Activated effector memory CD4-positive, alpha-beta T cell treated with Interleukin-2 at 50 U/mL for 16 hours (primary cell): ENCODE data around the gene SNW1.
A peak's percentile ranks its signal among the peaks of the same experiment; 100 is the strongest.
"Not testable (repeated sequence)": the region's sequence is repeated elsewhere in the genome, so short reads cannot be mapped to it uniquely, and the experiment has no call there.

ENCODE experiments used
- DNase-seq: peaks from one replicate; pipeline ENCODE4 v3.0.0-alpha.2; 2020

The SNW1 gene

GRCh38 chr14:77747425-77747824 lies 13.5 kb downstream of the SNW1 start:
- not testable (repeated sequence) for DNase-seq

DNA sequence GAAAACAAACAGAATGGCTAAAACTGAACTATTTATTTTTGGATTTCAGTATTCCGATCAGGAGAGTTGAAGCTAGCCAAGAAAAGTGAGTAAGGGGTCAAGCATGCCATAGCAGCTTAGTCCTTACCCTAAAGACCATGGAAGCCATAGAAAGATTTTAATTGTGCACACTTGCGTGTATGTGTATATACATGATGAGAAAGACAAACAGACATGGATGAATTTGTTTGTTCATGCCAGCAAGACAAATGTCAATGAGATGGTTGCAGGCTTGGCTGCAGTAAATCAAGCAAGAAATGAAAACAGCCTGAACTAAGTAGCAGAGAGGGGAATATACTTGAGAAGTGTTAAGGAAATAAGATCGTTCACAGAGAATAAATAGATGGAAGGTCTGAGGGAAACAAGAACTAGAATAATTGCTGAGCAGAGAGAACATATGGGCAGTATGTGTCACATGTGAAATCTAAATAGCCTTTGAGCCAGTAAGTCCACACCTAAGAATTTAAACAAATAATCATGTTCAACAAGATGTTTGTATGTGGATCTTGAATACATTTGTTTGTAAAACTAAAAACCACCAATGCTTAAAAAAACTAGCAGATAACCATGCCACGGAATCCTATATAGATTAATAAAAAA lies 14.8 kb downstream of the SNW1 start:
- DNase-seq = no peak

- no peak for DNase-seq
These were observed 19.5 kb downstream of the SNW1 start for GRCh38 chr14:77741438-77741837.

DNA sequence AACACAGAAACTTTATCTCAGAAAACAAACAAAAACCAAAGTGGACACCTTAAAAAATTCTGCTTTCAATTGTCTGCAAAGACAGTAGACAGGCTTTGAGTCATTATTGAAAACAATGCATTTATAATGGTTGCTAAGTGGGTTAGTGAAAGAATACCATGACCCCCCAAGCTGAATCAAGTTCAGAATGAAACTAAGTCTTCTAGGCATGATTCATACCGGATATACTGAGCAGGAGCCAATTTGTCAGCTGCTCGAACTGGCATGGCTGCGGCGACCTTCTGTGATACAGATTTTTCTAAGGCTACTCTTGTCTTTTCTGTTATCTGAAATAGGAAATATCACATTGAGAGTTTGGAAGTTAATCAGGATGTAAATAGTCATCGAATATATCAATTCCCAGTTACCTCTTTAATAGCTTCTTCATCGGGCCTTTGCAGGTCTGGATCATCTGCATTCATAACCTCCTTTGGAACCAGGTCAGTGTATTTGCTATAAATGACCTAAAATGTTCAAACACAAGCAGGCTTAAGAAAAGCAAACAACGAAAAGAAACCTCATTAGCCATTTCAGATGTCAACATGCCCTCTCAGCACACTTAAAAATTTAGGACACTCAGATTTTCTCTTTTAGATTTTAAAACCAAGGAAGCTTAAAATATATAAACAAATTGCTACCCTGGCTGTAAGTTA lies 22.3 kb downstream of the SNW1 start:
- DNase-seq = no peak

DNA sequence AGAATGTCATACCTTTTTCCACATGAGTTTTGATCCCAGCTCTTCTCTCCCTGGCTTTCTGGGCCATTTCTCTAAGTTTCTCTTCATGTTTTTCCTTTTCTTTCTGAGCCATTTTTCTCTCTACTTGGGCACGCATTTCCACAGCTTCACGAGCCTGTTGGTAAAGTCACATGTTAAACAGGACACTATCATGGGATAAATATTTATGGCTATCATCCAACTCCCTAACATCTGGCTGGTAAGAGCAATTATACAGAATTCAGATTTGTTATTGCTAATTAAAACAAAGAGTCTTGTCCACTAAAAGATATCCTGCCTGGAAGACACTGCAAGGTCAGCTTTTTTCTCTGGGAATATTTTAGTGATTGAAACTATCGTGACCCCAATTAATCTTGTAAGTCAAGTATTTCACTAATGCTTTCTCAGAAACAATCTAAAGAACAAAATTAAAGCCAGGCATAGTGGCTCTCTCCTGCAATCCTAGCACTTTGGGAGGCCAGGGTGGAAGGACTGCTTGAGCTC lies 29.9 kb downstream of the SNW1 start:
- no peak for DNase-seq

DNA sequence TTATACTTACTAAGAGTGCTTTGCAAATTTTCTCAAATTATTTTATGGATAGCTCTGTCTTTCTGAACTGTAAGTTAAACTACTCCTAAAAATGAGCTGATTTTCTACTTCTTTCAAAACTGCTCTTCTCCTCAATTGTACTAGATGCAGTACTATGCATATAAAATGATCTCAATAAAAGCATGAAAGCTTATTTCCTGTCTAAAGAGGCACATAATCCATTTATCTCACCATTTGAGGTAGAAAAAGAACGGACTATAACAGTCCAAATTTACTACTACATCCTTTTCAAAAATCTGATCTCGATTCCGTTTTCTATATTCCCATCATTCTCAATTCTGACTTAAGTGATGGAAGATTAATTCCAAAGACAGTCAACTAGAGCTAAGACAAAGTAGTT lies 38.7 kb downstream of the SNW1 start:
- no peak for DNase-seq

DNA sequence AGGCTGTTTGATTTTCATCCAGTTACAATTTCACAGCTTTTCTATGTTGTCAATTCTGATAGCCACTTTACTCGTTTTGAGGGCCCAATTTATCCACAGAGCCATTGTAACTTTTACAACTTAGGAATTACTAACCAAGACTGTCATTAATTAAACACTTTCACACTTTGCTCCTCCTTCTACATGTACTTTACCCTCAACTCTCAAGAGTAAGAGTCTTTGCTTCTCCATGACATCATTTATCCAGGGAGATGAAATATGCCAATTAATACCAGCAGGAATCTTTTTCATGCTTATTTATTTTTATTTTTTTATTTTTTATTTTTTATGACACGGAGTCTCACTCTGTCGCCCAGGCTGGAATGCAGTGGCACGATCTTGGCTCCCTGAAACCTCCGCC lies 39.5 kb downstream of the SNW1 start:
- DNase-seq = no peak

- no peak for DNase-seq
These were observed 43.2 kb downstream of the SNW1 start for GRCh38 chr14:77717608-77718305.

DNA sequence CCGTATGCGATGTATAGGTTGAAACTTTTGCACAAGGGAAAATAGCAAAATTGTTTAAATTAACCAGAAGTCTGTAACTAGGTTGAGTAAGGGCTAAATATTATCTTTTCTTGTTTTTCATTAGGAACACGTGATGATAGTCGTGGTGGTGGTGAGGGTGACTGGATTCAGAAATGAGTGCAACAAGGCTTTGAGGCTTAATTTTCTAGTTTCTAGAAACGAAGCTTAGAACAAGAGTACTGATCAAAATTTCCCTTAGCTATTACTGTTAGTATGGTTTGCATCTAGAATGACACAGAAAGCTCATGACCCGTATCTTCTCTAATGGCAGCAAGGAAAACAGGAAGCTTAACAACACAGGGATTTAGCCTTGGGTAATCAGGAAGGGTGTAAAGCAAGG lies 46.0 kb downstream of the SNW1 start:
- no peak for DNase-seq

DNA sequence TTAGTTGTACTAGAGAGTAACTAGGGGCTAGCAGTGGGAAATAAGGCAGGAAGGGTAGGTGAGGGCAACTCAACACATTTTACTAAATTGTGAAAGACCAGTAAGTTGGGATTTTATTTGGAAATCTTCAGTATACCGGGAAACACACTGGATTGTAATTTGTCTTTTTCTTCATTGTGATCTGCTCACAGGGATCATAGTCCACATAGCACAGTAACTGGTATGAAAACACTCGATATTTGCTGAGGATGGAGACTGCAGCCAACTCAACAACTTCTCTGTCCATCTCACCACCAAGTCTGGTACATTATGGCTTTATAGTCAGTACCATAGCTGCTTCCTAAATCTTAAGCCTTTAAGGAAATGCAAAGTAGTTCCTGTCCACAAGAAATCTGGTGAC lies 50.6 kb downstream of the SNW1 start:
- DNase-seq = no peak

GRCh38 chr14:77709412-77709811 lies 51.5 kb downstream of the SNW1 start:
- no peak for DNase-seq

DNA sequence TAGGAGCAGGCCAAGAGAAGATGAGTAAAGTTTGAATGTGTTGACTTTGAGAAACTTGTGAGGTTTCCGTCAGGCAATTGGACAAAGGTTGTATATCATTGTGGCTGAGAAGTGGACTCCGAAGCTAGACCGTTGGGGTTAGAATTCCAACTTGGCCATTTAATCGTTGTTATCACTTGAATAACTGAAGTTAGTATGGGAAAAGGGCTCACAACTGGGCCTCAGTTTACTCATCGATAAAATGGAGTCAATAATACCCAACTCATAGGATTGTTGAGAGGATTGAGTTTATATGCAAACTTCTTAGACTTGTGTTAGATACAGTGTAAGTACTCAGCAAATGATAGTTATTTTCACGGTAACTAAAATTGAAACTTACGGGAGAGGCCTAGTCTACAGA lies 52.2 kb downstream of the SNW1 start:
- no peak for DNase-seq

DNA sequence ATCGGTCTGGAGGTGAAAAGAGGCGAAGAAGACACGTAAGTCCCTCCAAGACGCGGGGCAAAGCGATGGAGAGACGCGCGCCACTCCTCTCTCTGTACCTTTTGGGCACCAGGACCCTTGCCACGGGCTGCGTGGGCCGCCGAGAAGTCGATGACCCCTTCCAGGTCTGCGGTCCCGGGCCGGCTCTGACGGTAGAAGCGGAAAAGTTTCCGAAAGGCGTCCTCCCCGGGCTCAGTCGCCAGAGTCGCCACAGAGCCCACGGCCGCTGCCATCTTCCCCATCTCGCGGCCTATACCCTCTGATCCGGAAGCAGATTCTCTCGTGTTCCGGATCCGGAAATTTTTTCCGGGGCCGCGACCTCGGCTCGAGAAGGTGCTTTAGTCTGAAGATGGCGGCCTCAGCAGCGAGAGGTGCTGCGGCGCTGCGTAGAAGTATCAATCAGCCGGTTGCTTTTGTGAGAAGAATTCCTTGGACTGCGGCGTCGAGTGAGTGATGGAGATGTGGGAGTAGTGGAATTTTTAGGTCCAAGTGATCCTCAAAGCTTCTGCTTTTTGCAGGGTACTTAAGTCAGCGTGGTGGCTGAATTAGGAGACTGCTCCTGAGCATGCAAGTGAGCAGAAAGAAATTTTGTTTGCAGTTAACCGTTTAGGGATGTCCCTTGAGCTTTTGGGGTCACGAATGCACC lies 53.1 kb downstream of the SNW1 start, which contains the start of the genes ALKBH1 and SLIRP:
Gene ALKBH1 (minus strand): TSS at position 300 of the 685 bp plus-strand sequence. CDS start 19 bp downstream, at position 281.
Gene SLIRP (plus strand): TSS at position 380 of the 685 bp plus-strand sequence. CDS start 9 bp downstream, at position 389.
- peak; percentile 80 for DNase-seq

- no peak for DNase-seq
These were observed 53.6 kb downstream of the SNW1 start for GRCh38 chr14:77707355-77707723.

DNA sequence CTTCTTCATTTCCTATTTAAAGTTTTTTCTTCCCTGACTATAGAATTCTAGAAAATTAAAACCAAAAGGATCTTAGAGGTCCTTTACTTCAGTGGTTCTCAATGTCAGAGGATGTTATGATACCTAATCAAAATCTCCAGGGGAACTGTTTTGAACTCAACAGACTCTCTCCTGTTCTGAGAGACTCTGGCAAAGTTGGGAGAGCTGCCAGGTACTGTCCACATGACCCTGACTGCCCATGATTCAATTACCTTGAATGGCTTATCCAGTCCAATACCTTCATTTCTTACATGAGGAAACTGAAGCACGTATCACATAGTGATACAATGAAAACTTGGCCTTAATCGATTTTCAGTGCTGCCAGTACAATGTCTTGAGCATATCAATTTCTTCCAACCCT lies 69.7 kb downstream of the SNW1 start:
- no peak for DNase-seq

GRCh38 chr14:77682158-77682553 lies 78.8 kb downstream of the SNW1 start:
- DNase-seq = no peak

DNA sequence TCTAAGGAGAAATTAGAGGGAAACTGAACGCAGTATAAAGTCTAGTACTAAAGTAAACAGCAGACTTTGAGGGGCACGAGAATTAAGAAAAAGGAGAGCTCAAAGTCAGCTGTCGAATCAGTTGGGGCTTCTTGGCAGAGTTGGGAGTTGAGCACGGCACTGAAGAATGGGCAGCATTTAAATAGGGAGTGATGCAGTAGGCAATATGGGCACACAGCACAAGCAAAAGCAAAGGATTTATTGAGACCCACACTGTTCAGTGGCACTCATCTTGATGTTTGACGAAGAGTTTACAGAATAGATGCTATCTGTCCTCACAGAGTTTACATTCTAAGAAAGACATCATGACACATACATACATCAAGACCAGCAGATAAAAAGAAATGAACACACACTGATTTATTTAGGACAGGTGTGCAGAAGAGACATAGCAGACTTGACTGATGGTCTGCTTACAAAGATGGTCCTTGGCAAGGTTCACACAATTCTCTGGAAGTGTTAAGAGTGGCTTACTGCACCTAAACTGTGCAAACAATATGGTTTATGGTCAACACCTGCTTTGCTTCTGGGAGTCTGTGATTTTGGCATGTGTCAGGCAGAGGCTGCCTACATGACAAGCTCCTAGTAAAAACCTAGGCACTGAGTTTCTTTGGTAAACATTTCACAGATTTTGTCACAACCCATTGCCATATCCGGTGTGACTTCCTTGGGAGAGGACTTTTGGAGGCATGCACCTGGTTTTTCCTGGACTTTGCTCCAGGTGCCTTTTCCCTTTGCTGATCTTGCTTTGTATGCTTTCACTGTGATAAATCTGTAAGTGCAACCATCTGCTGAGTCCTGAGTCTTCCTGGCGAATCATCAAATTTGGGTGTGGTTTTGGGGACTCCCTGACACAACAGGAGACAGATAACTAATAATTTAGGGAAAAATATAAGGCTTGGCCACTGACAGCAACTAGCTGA lies 79.5 kb downstream of the SNW1 start:
- DNase-seq = no peak

- DNase-seq = no peak
These were observed 86.0 kb downstream of the SNW1 start for GRCh38 chr14:77674931-77675330.

- no peak for DNase-seq
These were observed 87.8 kb downstream of the SNW1 start for GRCh38 chr14:77673193-77673592.
